ENCODE data around the gene REG1B.

DNA sequence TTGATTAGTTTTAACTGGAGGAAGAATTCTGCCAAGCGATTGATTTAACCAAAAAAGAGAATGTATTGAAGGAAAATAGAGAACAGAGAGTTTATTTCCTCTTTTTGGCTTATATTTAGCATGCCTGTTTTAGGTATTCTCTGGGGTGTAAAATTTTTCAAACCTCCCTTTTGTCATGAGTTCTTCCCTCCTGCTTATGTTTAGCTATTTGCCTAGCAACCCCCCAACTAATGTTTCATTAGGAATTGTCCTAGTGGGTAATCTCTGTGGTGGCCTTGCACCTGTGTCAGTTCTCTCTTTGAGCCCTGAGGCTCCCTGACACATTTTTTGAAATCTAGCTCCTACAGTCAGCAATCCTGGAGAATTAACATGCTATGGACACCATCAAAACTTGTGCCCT is 12.5 kb upstream of the REG1B start:
- no peak for TF ChIP-seq EZH2 (IDR thresholded peaks at IDR 0.05; ENCODE audit: low read length, missing control alignments)
- TF ChIP-seq, protein P1, sequence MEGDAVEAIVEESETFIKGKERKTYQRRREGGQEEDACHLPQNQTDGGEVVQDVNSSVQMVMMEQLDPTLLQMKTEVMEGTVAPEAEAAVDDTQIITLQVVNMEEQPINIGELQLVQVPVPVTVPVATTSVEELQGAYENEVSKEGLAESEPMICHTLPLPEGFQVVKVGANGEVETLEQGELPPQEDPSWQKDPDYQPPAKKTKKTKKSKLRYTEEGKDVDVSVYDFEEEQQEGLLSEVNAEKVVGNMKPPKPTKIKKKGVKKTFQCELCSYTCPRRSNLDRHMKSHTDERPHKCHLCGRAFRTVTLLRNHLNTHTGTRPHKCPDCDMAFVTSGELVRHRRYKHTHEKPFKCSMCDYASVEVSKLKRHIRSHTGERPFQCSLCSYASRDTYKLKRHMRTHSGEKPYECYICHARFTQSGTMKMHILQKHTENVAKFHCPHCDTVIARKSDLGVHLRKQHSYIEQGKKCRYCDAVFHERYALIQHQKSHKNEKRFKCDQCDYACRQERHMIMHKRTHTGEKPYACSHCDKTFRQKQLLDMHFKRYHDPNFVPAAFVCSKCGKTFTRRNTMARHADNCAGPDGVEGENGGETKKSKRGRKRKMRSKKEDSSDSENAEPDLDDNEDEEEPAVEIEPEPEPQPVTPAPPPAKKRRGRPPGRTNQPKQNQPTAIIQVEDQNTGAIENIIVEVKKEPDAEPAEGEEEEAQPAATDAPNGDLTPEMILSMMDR (conservative IDR thresholded peaks at IDR 0.05 in 1 of 2, IDR thresholded peaks at IDR 0.05 in 1 of 2; ENCODE audit: low read depth in 1 of 2, low read length in 2 of 2) = no peak
